ENCODE results near the gene PODXL. TPM values are rescaled to one million over a fixed set of nuclear protein-coding genes. Genes with fewer than 3 reads are reported as not detected.
A peak's percentile ranks its signal among the peaks of the same experiment; 100 is the strongest.

PODXL gene
- total RNA-seq, 1 experiment from 2014 or later = 727 TPM

- no peak for DNase-seq
- no peak overlapping the region for H2BK20ac ChIP-seq (ENCODE audit: low read depth, low read length, poor library complexity, severe bottlenecking)
- no peak overlapping the region for H3K27ac ChIP-seq (ENCODE audit: insufficient read length, low read depth, low read length)
- H4K91ac ChIP-seq (ENCODE audit: insufficient read length, low read depth, low read length) = no peak overlapping the region
- H3K9me3 ChIP-seq (ENCODE audit: control insufficient read depth, low read depth, low read length) = no peaks in the 10 kb centered on the region
- H3K4me1 ChIP-seq (ENCODE audit: insufficient read depth, low read length) = no peaks in the 10 kb centered on the region
- Mint-ChIP-seq H3K36me3 (ENCODE audit: insufficient read depth in 1 of 3, low read depth in 3 of 3) (no peaks in the 10 kb centered on the region; a peak in 1 of 7 replicates), H3K27ac (peak overlapping the region in 1 of 3 experiments; percentile 77; a peak in 4 of 7 replicates), H3K4me1 (peaks cover 14 to 17% of the 10 kb centered on the region in 2 experiments), H3K4me3 (no peak overlapping the region), H3K27me3 (ENCODE audit: low read depth) (0 out of 2 replicates have a peak, but pooled peaks cover 1% of the 10 kb centered on the region), H3K9me3 (no peaks in the 10 kb centered on the region)
- no peak overlapping the region for H3K18ac ChIP-seq (ENCODE audit: insufficient read length, low read depth, low read length)
- H2BK15ac ChIP-seq (ENCODE audit: low read depth, low read length) = no peak overlapping the region
- no peak overlapping the region for H3K23ac ChIP-seq (ENCODE audit: insufficient read length, low read depth, low read length)
- H2BK12ac ChIP-seq (ENCODE audit: insufficient read length, low read depth, low read length) = no peak overlapping the region
- no CpG with 5 or more reads among the region's 3 CpGs for WGBS (ENCODE audit: extremely low coverage, insufficient read length, low lambda C conversion rate)
- no peaks in the 10 kb centered on the region for H3K27me3 ChIP-seq (ENCODE audit: insufficient read depth, low read length)
- H3K4me2 ChIP-seq (ENCODE audit: insufficient read depth, insufficient read length, low read length) = no peak overlapping the region
- H4K5ac ChIP-seq (ENCODE audit: insufficient read length, low read depth, low read length) = no peak overlapping the region
- H3K9ac ChIP-seq (ENCODE audit: extremely low read depth, insufficient read length, low read length) = no peak overlapping the region
- no peak overlapping the region for H3T11ph ChIP-seq (ENCODE audit: low read length)
- H3K79me2 ChIP-seq (ENCODE audit: insufficient read depth, low read length) = no peaks in the 10 kb centered on the region
- H2BK5ac ChIP-seq (ENCODE audit: insufficient read length, low read length) = no peak overlapping the region
- no peaks in the 10 kb centered on the region for H4K20me1 ChIP-seq (ENCODE audit: control insufficient read depth, insufficient read depth, insufficient read length)
- H3K14ac ChIP-seq (ENCODE audit: insufficient read depth, low read length) = no peak overlapping the region
- H2AK5ac ChIP-seq (ENCODE audit: insufficient read length, low read length) = no peak overlapping the region
- H3K4ac ChIP-seq (ENCODE audit: low read depth, low read length) = no peak overlapping the region
- no peak overlapping the region for H2BK120ac ChIP-seq (ENCODE audit: low read depth, low read length, poor library complexity, severe bottlenecking)
- H2AFZ ChIP-seq (ENCODE audit: low read length) = no peak overlapping the region
- no peak overlapping the region for H3K56ac ChIP-seq (ENCODE audit: insufficient read length, low read depth, low read length)
- H4K8ac ChIP-seq (replicated peaks; ENCODE audit: insufficient read length, low read depth, low read length) = no peak overlapping the region
- H3K79me1 ChIP-seq (ENCODE audit: insufficient read depth, low read depth, low read length, poor library complexity, severe bottlenecking) = no peaks in the 10 kb centered on the region
- TF ChIP-seq CTCF (conservative IDR thresholded peaks at IDR 0.05) = peak; percentile 26; the same call in 1 of the 3 replicates
- H3K23me2 ChIP-seq (ENCODE audit: insufficient read length, low read depth, low read length, poor library complexity, severe bottlenecking) = no peaks in the 10 kb centered on the region
Measured at GRCh38 chr7:131578602-131579001, 22.2 kb upstream of the PODXL start.
